HepG2 (cell line): ENCODE measurements around the gene TMEM74B.

Source experiments
- HCFC1 ChIP-seq: fragments of 150-350 bp; IDR thresholded peaks from 2 replicates; pipeline ENCODE4 v1.6.1; 2014; ENCODE audit warnings: low read depth, low read length
- PHF8 ChIP-seq: sonication (generic); formaldehyde crosslinking; IDR thresholded peaks from 2 replicates; pipeline ENCODE4 v1.5.0; 2020; ENCODE audit warnings: missing genetic modification reagents
- YY1 ChIP-seq: IDR thresholded peaks from 2 replicates; pipeline ENCODE4 v1.6.1; 2011; ENCODE audit warnings: low read length, low read depth, moderate library complexity, mild to moderate bottlenecking; ENCODE audit not compliant: insufficient read depth, insufficient replicate concordance
- TF ChIP-seq, protein P1 (sequence below): sonication (generic); formaldehyde crosslinking; IDR thresholded peaks from 2 replicates; pipeline ENCODE4 v1.5.1; 2020; ENCODE audit warnings: mild to moderate bottlenecking, missing genetic modification reagents, moderate library complexity
- TF ChIP-seq, protein P2 (sequence below): sonication (generic); formaldehyde crosslinking; IDR thresholded peaks from 2 replicates; pipeline ENCODE4 v1.5.0; 2020; ENCODE audit warnings: mild to moderate bottlenecking, missing genetic modification reagents

DNA sequence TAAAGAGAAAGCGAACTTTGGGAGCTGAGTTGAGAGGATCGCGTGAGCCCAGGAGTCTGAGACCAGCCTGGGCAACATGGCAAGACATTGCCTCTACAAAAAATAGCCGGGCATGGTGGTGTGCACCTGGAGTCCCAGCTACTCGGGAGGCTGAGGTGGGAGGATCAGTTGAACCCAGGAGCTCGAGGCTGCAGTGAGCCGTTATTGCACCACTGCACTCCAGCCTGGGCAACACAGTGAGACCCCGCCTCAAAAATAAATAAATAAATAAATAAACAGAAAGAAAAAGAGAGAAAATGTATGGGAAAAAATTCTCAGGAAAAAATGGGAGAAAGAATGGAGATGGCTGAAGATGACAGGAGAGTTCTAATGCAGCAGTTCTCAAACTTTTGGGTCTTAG lies 21.0 kb upstream of the TMEM74B start:
- TF ChIP-seq, protein P1, sequence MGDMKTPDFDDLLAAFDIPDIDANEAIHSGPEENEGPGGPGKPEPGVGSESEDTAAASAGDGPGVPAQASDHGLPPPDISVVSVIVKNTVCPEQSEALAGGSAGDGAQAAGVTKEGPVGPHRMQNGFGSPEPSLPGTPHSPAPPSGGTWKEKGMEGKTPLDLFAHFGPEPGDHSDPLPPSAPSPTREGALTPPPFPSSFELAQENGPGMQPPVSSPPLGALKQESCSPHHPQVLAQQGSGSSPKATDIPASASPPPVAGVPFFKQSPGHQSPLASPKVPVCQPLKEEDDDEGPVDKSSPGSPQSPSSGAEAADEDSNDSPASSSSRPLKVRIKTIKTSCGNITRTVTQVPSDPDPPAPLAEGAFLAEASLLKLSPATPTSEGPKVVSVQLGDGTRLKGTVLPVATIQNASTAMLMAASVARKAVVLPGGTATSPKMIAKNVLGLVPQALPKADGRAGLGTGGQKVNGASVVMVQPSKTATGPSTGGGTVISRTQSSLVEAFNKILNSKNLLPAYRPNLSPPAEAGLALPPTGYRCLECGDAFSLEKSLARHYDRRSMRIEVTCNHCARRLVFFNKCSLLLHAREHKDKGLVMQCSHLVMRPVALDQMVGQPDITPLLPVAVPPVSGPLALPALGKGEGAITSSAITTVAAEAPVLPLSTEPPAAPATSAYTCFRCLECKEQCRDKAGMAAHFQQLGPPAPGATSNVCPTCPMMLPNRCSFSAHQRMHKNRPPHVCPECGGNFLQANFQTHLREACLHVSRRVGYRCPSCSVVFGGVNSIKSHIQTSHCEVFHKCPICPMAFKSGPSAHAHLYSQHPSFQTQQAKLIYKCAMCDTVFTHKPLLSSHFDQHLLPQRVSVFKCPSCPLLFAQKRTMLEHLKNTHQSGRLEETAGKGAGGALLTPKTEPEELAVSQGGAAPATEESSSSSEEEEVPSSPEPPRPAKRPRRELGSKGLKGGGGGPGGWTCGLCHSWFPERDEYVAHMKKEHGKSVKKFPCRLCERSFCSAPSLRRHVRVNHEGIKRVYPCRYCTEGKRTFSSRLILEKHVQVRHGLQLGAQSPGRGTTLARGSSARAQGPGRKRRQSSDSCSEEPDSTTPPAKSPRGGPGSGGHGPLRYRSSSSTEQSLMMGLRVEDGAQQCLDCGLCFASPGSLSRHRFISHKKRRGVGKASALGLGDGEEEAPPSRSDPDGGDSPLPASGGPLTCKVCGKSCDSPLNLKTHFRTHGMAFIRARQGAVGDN (CRISPR knock-in tag) = no peak
- TF ChIP-seq, protein P2, sequence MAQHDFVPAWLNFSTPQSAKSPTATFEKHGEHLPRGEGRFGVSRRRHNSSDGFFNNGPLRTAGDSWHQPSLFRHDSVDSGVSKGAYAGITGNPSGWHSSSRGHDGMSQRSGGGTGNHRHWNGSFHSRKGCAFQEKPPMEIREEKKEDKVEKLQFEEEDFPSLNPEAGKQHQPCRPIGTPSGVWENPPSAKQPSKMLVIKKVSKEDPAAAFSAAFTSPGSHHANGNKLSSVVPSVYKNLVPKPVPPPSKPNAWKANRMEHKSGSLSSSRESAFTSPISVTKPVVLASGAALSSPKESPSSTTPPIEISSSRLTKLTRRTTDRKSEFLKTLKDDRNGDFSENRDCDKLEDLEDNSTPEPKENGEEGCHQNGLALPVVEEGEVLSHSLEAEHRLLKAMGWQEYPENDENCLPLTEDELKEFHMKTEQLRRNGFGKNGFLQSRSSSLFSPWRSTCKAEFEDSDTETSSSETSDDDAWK (CRISPR knock-in tag) = no peak
- no peak for TF ChIP-seq PHF8 (CRISPR knock-in tag)
- TF ChIP-seq HCFC1 = no peak
- TF ChIP-seq YY1 = no peak
